HepG2 (cell line): ENCODE measurements around the gene FXR2. TPM values are rescaled to one million over a fixed set of nuclear protein-coding genes. Genes with fewer than 3 reads are reported as not detected.
A peak's percentile ranks its signal among the peaks of the same experiment; 100 is the strongest.

Experiments used
- AHDC1 ChIP-seq: sonication (generic); formaldehyde crosslinking; IDR thresholded peaks from 2 replicates; pipeline ENCODE4 v1.5.1; 2020; ENCODE audit warnings: mild to moderate bottlenecking, missing genetic modification reagents, borderline replicate concordance
- ARID3A ChIP-seq: IDR thresholded peaks from 2 replicates; pipeline ENCODE4 v1.6.1; 2012; ENCODE audit warnings: low read depth, low read length, improper control_type of control experiment
- E2F1 ChIP-seq: sonication (generic); formaldehyde crosslinking; IDR thresholded peaks from 2 replicates; pipeline ENCODE4 v1.5.0; 2020; ENCODE audit warnings: missing genetic modification reagents
- EEA1 ChIP-seq: sonication (generic); formaldehyde crosslinking; IDR thresholded peaks from 2 replicates; pipeline ENCODE4 v1.5.1; 2020; ENCODE audit warnings: mild to moderate bottlenecking, missing genetic modification reagents, borderline replicate concordance
- ETV5 ChIP-seq: IDR thresholded peaks from 2 replicates; pipeline ENCODE4 v1.6.1; 2018; ENCODE audit warnings: missing biosample characterization, missing genetic modification reagents, inconsistent platforms, borderline replicate concordance
- HNF1A ChIP-seq, 2 experiments: sonication (generic) in 1 of 2; formaldehyde crosslinking in 1 of 2; IDR thresholded peaks; 2 replicates each; pipeline versions ENCODE4 v1.4.0 to v1.6.1; 2016 to 2020; ENCODE audit warnings: borderline replicate concordance in 1 of 2, low read depth in 1 of 2, mild to moderate bottlenecking in 1 of 2, missing genetic modification reagents in 1 of 2
- MAFK ChIP-seq, 2 experiments: IDR thresholded peaks in 1 of 2; conservative IDR thresholded peaks in 1 of 2; 2 replicates each; pipeline ENCODE4 v1.6.1; 2011; ENCODE audit warnings: improper control_type of control experiment in 2 of 2, low read length in 2 of 2
- MAX ChIP-seq: IDR thresholded peaks from 2 replicates; pipeline ENCODE4 v1.6.1; 2012; ENCODE audit warnings: inconsistent platforms
- U2AF2 ChIP-seq: fragments of 200-400 bp; formaldehyde crosslinking; IDR thresholded peaks from 2 replicates; pipeline ENCODE4 v1.6.1; 2017; ENCODE audit warnings: low read depth, mild to moderate bottlenecking, low read length
- ZBTB37 ChIP-seq: sonication (generic); formaldehyde crosslinking; IDR thresholded peaks from 2 replicates; pipeline ENCODE4 v1.4.0; 2020; ENCODE audit warnings: mild to moderate bottlenecking, missing genetic modification reagents
- ZNF788 ChIP-seq: sonication (generic); formaldehyde crosslinking; IDR thresholded peaks from 2 replicates; pipeline ENCODE4 v1.5.0; 2020; ENCODE audit warnings: mild to moderate bottlenecking, missing genetic modification reagents, borderline replicate concordance
- polyA plus RNA-seq, 8 experiments: library from polyadenylated mRNA; depleted of rRNA in 3 of 8; stranded (reverse) in 7 of 8; unstranded in 1 of 8; fragments of >200 nt; fragmentation: Illumina TruSeq in 4 of 8; extraction: Trizol in 4 of 8; gene quantifications; 2 replicates each; pipeline versions ENCODE4 v1.2.1 to v1.2.3, GENCODE V29; 2011 to 2016; ENCODE audit warnings: low read depth in 4 of 8, missing spikeins in 1 of 8, mixed read lengths in 1 of 8; ENCODE audit not compliant: insufficient read depth in 1 of 8
- total RNA-seq, 5 experiments: library from RNA; depleted of rRNA; stranded (reverse); fragments of >200 nt; fragmentation: Illumina TruSeq; extraction: Trizol; gene quantifications; 2 replicates each; pipeline ENCODE4 v1.2.3, GENCODE V29; 2016; ENCODE audit warnings: low read depth in 1 of 5

Gene FXR2
- total and polyA plus RNA-seq, 2 of the 13 experiments (the other 11 are each of a cell fraction or from before 2014, with no cell fraction given): 20.9 to 24.4 TPM

- TF ChIP-seq HNF1A (IDR thresholded peaks at IDR 0.05; ENCODE audit: low read depth) (no peak; the same call in 1 of the 2 replicates), HNF1A (CRISPR knock-in tag; IDR thresholded peaks at IDR 0.05; ENCODE audit: borderline replicate concordance) (peak; percentile 28; the same call in 1 of the 2 replicates), MAX (peak; percentile 86), ARID3A (peak; percentile 78; the same call in 1 of the 2 replicates), ZNF788 (no peak; the same call in 1 of the 2 replicates), EEA1 (CRISPR knock-in tag) (no peak), ETV5 (peak; percentile 82), AHDC1 (peak; percentile 59; the same call in 1 of the 2 replicates), ZBTB37 (no peak), U2AF2 (no peak), MAFK (conservative IDR thresholded peaks at IDR 0.05 in 1 of 2, IDR thresholded peaks at IDR 0.05 in 1 of 2; ENCODE audit: low read length in 2 of 2) (peak; percentile 48 to 57; a peak in 2 of 4 replicates), E2F1 (no peak)
These were observed 35.5 kb downstream of the FXR2 start, which contains the start of gene CD68 (continued) for GRCh38 chr17:7579001-7579833.
